VCaP (cell line): ENCODE results near the gene ZNF319.

Source experiments
- H3K27ac ChIP-seq: fragments of 450-650 bp; 2 replicates; pipeline ENCODE4 v1.5.1; 2017
- TF ChIP-seq, protein P1 (sequence below): fragments of 450-650 bp; conservative IDR thresholded peaks from 2 replicates; pipeline ENCODE4 v1.5.1; 2017; ENCODE audit warnings: mild to moderate bottlenecking, moderate library complexity

Gene ZNF319

DNA sequence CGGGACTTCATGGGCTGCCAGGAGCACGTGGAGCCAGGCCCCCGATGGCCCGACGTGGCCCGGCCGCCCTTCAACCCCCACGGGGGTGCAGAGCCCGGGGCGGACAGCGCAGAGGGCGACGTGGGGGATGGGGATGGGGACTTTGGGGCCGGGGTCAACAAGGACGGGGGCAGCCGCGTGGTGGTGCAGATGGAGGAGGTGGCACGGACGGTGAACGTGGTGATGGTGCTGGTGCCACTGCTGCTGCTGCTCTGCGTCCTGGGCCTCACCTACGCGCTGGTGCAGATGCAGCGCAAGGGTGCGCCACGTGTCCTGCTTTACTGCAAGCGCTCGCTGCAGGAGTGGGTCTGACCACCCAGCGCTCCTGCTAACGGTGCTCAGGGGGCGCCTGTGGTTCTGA is 44.6 kb upstream of the ZNF319 start:
- no peak overlapping the region for H3K27ac ChIP-seq
- TF ChIP-seq, protein P1, sequence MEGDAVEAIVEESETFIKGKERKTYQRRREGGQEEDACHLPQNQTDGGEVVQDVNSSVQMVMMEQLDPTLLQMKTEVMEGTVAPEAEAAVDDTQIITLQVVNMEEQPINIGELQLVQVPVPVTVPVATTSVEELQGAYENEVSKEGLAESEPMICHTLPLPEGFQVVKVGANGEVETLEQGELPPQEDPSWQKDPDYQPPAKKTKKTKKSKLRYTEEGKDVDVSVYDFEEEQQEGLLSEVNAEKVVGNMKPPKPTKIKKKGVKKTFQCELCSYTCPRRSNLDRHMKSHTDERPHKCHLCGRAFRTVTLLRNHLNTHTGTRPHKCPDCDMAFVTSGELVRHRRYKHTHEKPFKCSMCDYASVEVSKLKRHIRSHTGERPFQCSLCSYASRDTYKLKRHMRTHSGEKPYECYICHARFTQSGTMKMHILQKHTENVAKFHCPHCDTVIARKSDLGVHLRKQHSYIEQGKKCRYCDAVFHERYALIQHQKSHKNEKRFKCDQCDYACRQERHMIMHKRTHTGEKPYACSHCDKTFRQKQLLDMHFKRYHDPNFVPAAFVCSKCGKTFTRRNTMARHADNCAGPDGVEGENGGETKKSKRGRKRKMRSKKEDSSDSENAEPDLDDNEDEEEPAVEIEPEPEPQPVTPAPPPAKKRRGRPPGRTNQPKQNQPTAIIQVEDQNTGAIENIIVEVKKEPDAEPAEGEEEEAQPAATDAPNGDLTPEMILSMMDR, result no peak

DNA sequence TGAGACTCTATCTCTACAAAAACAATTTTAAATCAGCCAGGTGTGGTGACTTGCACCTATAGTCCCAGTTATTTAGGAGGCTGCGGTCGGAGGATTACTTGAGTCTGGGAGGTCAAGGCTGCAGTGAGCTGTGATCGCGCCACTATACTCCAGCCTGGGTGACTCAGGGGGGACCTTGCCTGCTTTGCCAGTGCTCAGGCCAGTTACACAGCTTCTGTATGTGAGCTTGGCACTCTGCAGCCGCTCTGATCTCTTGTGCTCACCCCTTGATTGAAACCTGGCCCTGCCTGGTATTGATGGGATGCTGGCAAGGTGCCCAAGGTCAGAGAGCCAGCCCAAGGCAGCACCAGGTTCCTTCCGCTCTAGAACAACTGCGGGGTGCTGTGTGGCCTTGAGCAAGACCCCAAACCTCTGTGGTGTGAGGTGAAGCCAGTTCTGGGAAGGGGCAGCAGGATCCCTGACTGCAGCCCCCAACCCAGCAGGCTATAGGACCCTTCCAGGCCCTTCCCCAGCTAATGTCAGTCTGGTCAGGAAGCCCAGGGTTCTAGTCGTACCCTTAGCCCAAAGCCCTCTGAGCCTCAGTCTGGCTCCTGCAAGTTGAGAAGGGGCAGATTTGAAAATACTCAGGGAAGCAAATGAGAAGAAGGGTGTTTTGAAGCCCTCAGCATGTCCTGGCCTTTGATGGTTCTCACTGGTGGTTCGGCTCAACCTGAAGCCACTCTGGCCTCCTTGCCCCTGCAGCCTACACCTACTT is 44.0 kb upstream of the ZNF319 start:
- TF ChIP-seq, protein P1, result no peak

DNA sequence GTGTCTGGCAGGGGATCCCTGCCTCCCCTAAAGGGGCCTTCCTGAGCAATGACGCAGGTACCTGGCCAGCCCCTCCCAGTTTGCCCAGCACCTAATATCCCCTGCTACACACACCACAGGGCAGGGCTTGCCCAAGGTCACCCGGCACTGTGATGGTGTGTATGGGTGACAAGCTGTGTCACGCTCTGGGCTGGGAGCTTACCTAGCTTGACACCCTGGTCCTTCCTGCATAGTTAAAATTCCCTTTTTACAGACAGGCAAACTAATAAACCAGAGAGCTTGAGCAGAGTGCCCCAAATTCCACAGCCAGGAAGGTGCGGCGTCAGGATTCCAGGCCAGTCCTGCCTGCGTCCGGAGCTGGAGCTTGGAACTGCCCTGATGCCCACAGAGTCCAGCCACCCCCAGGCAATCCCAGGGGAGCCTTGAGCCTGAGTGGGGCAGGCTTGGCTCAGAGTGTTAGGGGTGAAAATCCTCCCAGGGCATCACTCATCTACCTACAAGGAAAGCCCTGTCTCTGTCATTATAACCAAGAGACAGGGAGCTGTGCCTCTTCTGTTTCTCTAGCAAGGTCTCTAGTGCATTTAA is 43.2 kb upstream of the ZNF319 start:
- TF ChIP-seq, protein P1, result no peak
- H3K27ac ChIP-seq, result no peak overlapping the region

More for the DNA sequence above, 44.0 kb upstream of the ZNF319 start:
- no peak overlapping the region for H3K27ac ChIP-seq

DNA sequence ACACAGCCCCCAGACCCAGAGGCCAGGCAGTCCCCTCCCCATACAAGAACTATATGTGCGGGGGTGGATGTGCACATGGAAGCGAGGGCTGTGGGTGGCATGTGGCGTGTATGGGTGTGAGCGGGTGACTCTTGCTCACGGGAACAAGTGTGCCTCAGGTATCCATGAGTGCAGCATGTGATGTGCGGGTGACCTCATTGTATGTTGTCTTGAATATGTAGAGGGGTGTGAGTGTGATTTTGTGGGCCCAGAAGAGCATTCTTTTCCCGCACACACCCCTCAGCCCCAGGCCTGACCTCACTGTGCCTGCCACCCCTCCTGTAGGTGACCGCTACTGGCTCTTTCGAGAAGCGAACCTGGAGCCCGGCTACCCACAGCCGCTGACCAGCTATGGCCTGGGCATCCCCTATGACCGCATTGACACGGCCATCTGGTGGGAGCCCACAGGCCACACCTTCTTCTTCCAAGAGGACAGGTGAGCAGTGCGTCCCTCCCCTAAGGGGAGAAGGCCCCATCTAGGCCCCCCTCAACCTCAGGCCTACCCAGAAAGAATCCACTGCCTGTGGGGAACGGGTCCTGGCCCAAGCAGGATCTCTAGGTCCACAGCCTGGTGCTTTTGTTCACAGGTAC is 42.5 kb upstream of the ZNF319 start:
- TF ChIP-seq, protein P1, result no peak
- H3K27ac ChIP-seq, result no peak overlapping the region

DNA sequence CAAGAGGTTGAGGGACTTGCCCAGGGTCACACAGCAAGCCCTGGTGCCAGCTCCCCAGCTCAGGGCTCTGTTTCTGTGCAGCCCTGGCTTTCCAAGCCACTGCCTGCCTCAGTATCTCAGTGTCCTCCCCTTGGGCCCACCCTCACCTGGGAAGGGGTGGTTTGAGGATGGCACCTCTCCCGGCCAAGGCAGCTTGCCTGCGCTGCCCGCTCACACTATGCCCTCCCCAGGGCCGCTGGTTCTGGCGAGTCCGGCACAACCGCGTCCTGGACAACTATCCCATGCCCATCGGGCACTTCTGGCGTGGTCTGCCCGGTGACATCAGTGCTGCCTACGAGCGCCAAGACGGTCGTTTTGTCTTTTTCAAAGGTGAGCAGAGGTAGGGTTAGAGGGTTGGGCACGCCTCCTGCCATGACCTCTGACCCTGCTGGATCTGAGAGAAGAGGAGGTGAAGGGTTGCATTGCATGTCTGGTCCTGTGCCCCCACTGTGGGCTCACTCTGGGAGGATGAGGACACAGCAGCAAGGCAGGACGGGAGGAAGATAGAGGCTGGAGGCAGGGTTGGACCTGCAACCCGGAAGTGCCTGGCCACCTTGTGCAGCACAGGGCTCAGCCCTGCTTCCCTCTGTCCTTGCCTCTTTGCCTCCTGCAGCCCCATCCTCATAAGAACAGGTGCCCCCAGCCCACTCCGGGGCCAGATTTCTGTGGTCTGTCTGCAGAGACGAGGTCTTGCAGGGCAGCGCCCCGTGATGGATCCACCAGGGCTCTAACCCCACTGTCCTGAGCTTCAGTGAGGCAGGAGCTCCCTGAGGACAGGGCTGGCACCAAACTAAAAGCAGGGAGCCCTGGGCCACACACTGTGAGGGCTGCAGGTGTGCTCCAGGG is 41.8 kb upstream of the ZNF319 start:
- no peak overlapping the region for H3K27ac ChIP-seq

DNA sequence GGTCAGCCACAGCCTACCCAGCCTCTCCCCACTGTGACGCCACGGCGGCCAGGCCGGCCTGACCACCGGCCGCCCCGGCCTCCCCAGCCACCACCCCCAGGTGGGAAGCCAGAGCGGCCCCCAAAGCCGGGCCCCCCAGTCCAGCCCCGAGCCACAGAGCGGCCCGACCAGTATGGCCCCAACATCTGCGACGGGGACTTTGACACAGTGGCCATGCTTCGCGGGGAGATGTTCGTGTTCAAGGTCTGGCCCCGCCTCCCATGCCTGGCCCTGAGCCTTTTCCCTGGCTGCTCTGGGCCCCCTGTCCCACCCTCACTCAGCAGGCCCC is 41.1 kb upstream of the ZNF319 start:
- H3K27ac ChIP-seq, result no peak overlapping the region
- TF ChIP-seq, protein P1, result no peak

More for the DNA sequence above, 41.8 kb upstream of the ZNF319 start:
- TF ChIP-seq, protein P1, result no peak
